HG03432 (cell line): ENCODE measurements around the gene KLC1.

Source experiments
- ATAC-seq: cut with Tn5 transposase; IDR thresholded peaks from one replicate; pipeline ENCODE4 v1.9.1; 2021; ENCODE audit warnings: mild to moderate bottlenecking, moderate library complexity; ENCODE audit not compliant: unreplicated experiment

Gene KLC1

GRCh38 chr14:103702497-103703432 lies 73.8 kb downstream of the KLC1 start:
- no peak for ATAC-seq

GRCh38 chr14:103703433-103704385 lies 74.7 kb downstream of the KLC1 start:
- ATAC-seq = no peak

- ATAC-seq = no peak
Measured at GRCh38 chr14:103704708-103705107, 75.7 kb downstream of the KLC1 start.

GRCh38 chr14:103705118-103705503 lies 76.1 kb downstream of the KLC1 start:
- no peak for ATAC-seq

- ATAC-seq = no peak
Measured at GRCh38 chr14:103705504-103706284, 76.7 kb downstream of the KLC1 start.

GRCh38 chr14:103706551-103707328 lies 77.7 kb downstream of the KLC1 start:
- no peak for ATAC-seq

GRCh38 chr14:103707329-103708263 lies 78.6 kb downstream of the KLC1 start:
- ATAC-seq = no peak

- no peak for ATAC-seq
Measured at GRCh38 chr14:103708750-103709187, 79.8 kb downstream of the KLC1 start.

GRCh38 chr14:103709814-103710213 lies 80.8 kb downstream of the KLC1 start:
- no peak for ATAC-seq

GRCh38 chr14:103710771-103711377 lies 81.9 kb downstream of the KLC1 start:
- no peak for ATAC-seq

- no peak for ATAC-seq
Measured at GRCh38 chr14:103711516-103712431, 82.8 kb downstream of the KLC1 start.

- no peak for ATAC-seq
Measured at GRCh38 chr14:103712633-103713247, 83.7 kb downstream of the KLC1 start.

- ATAC-seq = no peak
Measured at GRCh38 chr14:103713304-103714062, 84.5 kb downstream of the KLC1 start.

GRCh38 chr14:103714063-103714724 lies 85.2 kb downstream of the KLC1 start:
- no peak for ATAC-seq
